GM20000 (cell line): ENCODE measurements around the gene RTN4R.
A peak's percentile ranks its signal among the peaks of the same experiment; 100 is the strongest.

Source experiments
- DNase-seq: peaks from one replicate; pipeline ENCODE4 v3.0.0; 2012; ENCODE audit warnings: low spot score
- CTCF ChIP-seq: IDR thresholded peaks from 2 replicates; pipeline ENCODE4 v1.5.1; 2012; ENCODE audit warnings: mild to moderate bottlenecking, control low read depth; ENCODE audit errors: extremely low read depth, missing control alignments

Gene RTN4R

GRCh38 chr22:20208713-20209310 is 59.3 kb downstream of the RTN4R start:
- no peak for TF ChIP-seq CTCF
- no peak for DNase-seq

- DNase-seq, result no peak
- no peak for TF ChIP-seq CTCF
These were observed 60.7 kb downstream of the RTN4R start for GRCh38 chr22:20207277-20208025.

GRCh38 chr22:20206709-20207215 is 61.4 kb downstream of the RTN4R start:
- peak; percentile 48 for DNase-seq
- TF ChIP-seq CTCF, result no peak

- DNase-seq, result peak; percentile 80
- no peak for TF ChIP-seq CTCF
These were observed 62.0 kb downstream of the RTN4R start for GRCh38 chr22:20205964-20206708.

- DNase-seq, result no peak
These were observed 62.6 kb downstream of the RTN4R start for GRCh38 chr22:20205464-20205963.

GRCh38 chr22:20204806-20205205 is 63.3 kb downstream of the RTN4R start:
- TF ChIP-seq CTCF, result no peak
- DNase-seq, result no peak

More at GRCh38 chr22:20205464-20205963, 62.6 kb downstream of the RTN4R start:
- TF ChIP-seq CTCF, result no peak
